Neural progenitor cell (in vitro differentiated cells): ENCODE data around the gene SLC39A10. TPM values are rescaled to one million over a fixed set of nuclear protein-coding genes. Genes with fewer than 3 reads are reported as not detected.

Experiments used
- DNase-seq: peaks from one replicate; pipeline ENCODE4 v3.0.0-alpha.2; 2016; ENCODE audit warnings: low spot score
- H2AFZ ChIP-seq: fragments of 200-600 bp; sonication (generic); replicated peaks from 2 replicates; pipeline ENCODE4 v1.6.1; 2016; ENCODE audit warnings: antibody characterized with exemption
- H3F3A ChIP-seq: fragments of 200-600 bp; sonication (generic); 2 replicates; pipeline ENCODE4 v1.6.1; 2016; ENCODE audit warnings: antibody characterized with exemption, low read depth
- H3K27ac ChIP-seq: fragments of 200-600 bp; sonication (generic); 2 replicates; pipeline ENCODE4 v1.5.1; 2016; ENCODE audit warnings: mild to moderate bottlenecking
- H3K27me3 ChIP-seq: fragments of 200-600 bp; sonication (generic); 2 replicates; pipeline ENCODE4 v1.6.1; 2016; ENCODE audit warnings: mild to moderate bottlenecking, moderate library complexity
- H3K36me3 ChIP-seq: fragments of 200-600 bp; sonication (generic); 2 replicates; pipeline ENCODE4 v1.5.1; 2016
- H3K4me1 ChIP-seq: fragments of 200-600 bp; sonication (generic); 2 replicates; pipeline ENCODE4 v1.6.1; 2016; ENCODE audit warnings: mixed run types
- H3K4me2 ChIP-seq: fragments of 200-600 bp; sonication (generic); 2 replicates; pipeline ENCODE4 v1.6.1; 2016
- H3K4me3 ChIP-seq: fragments of 200-600 bp; sonication (generic); 2 replicates; pipeline ENCODE4 v1.5.1; 2016
- H3K79me2 ChIP-seq: fragments of 200-600 bp; sonication (generic); 2 replicates; pipeline ENCODE4 v1.6.1; 2016; ENCODE audit warnings: low read depth
- H3K9ac ChIP-seq: fragments of 200-600 bp; sonication (generic); 2 replicates; pipeline ENCODE4 v1.6.1; 2016
- H3K9me3 ChIP-seq: fragments of 200-600 bp; sonication (generic); 2 replicates; pipeline ENCODE4 v1.5.1; 2016; ENCODE audit warnings: low read depth
- H4K20me1 ChIP-seq: fragments of 200-600 bp; sonication (generic); 2 replicates; pipeline ENCODE4 v1.6.1; 2016; ENCODE audit warnings: low read depth
- H3K27ac Mint-ChIP-seq: 3 replicates; pipeline ENCODE4 v1.8.0; 2021; ENCODE audit warnings: mixed read lengths
- H3K27me3 Mint-ChIP-seq: 2 replicates; pipeline ENCODE4 v1.8.0; 2022; ENCODE audit warnings: low read depth, mild to moderate bottlenecking, inconsistent platforms, moderate library complexity, mixed read lengths; ENCODE audit not compliant: insufficient read depth
- H3K36me3 Mint-ChIP-seq: 3 replicates; pipeline ENCODE4 v1.8.0; 2021; ENCODE audit warnings: mixed read lengths
- H3K4me1 Mint-ChIP-seq: 3 replicates; pipeline ENCODE4 v1.8.0; 2021; ENCODE audit warnings: mixed read lengths
- H3K4me3 Mint-ChIP-seq: 3 replicates; pipeline ENCODE4 v1.8.0; 2021; ENCODE audit warnings: mild to moderate bottlenecking, moderate library complexity, mixed read lengths
- H3K9me3 Mint-ChIP-seq: 3 replicates; pipeline ENCODE4 v1.8.0; 2020; ENCODE audit warnings: mixed read lengths
- CTCF ChIP-seq: fragments of 200-600 bp; sonication (generic); IDR thresholded peaks from 2 replicates; pipeline ENCODE4 v1.5.1; 2017; ENCODE audit warnings: antibody characterized with exemption, mild to moderate bottlenecking
- EZH2 ChIP-seq: fragments of 200-600 bp; sonication (generic); IDR thresholded peaks from 2 replicates; pipeline ENCODE4 v1.6.1; 2017; ENCODE audit warnings: antibody characterized with exemption, mild to moderate bottlenecking, moderate library complexity
- EZH2phosphoT487 ChIP-seq: fragments of 200-600 bp; sonication (generic); IDR thresholded peaks from 2 replicates; pipeline ENCODE4 v1.6.1; 2017; ENCODE audit warnings: antibody characterized with exemption
- total RNA-seq: library from RNA; depleted of rRNA; stranded (reverse); fragments of >200 nt; gene quantifications from 2 replicates; pipeline ENCODE4 v1.2.3, GENCODE V29; 2015; ENCODE audit warnings: low replicate concordance

SLC39A10 gene
- total RNA-seq, 1 donor from 2014 or later: 253 TPM

- DNase-seq: no peak
- Histone ChIP-seq H3K27ac (no peak overlapping the region), H3F3A (no peaks in the 10 kb centered on the region), H3K4me3 (no peak overlapping the region), H3K9me3 (no peaks in the 10 kb centered on the region), H2AFZ (no peak overlapping the region), H4K20me1 (no peaks in the 10 kb centered on the region), H3K79me2 (no peaks in the 10 kb centered on the region), H3K4me1 (peaks cover 5% of the 10 kb centered on the region), H3K27me3 (no peaks in the 10 kb centered on the region), H3K9ac (no peak overlapping the region), H3K36me3 (no peaks in the 10 kb centered on the region), H3K4me2 (no peak overlapping the region)
- H3K9me3 Mint-ChIP-seq: no peaks in the 10 kb centered on the region
- no peaks in the 10 kb centered on the region for H3K4me1 Mint-ChIP-seq
- no peaks in the 10 kb centered on the region for H3K27me3 Mint-ChIP-seq
- H3K27ac Mint-ChIP-seq: no peak overlapping the region
- H3K4me3 Mint-ChIP-seq: no peak overlapping the region
- H3K36me3 Mint-ChIP-seq: no peaks in the 10 kb centered on the region
- no peak for TF ChIP-seq EZH2
- no peak for TF ChIP-seq CTCF
- TF ChIP-seq EZH2phosphoT487: no peak
These were observed 8.2 kb upstream of the SLC39A10 start for GRCh38 chr2:195648787-195649186.

GRCh38 chr2:195649629-195650190 lies 7.3 kb upstream of the SLC39A10 start:
- Mint-ChIP-seq H3K4me1 (no peaks in the 10 kb centered on the region), H3K27ac (no peak overlapping the region), H3K27me3 (no peaks in the 10 kb centered on the region), H3K9me3 (no peaks in the 10 kb centered on the region), H3K4me3 (no peak overlapping the region), H3K36me3 (no peaks in the 10 kb centered on the region)
- Histone ChIP-seq H3F3A (no peaks in the 10 kb centered on the region), H3K36me3 (no peaks in the 10 kb centered on the region), H2AFZ (no peak overlapping the region), H3K9me3 (no peaks in the 10 kb centered on the region), H3K9ac (no peak overlapping the region), H3K27ac (no peak overlapping the region), H3K27me3 (no peaks in the 10 kb centered on the region), H3K4me1 (peaks cover 5% of the 10 kb centered on the region), H3K79me2 (no peaks in the 10 kb centered on the region), H3K4me2 (no peak overlapping the region), H4K20me1 (no peaks in the 10 kb centered on the region), H3K4me3 (no peak overlapping the region)
- no peak for DNase-seq
- no peak for TF ChIP-seq CTCF
- TF ChIP-seq EZH2: no peak
- TF ChIP-seq EZH2phosphoT487: no peak

- no peak for DNase-seq
- H3K36me3 ChIP-seq: no peaks in the 10 kb centered on the region
- TF ChIP-seq EZH2 (no peak), EZH2phosphoT487 (no peak), CTCF (no peak)
- Mint-ChIP-seq H3K36me3 (no peaks in the 10 kb centered on the region), H3K4me3 (no peak overlapping the region), H3K27ac (no peak overlapping the region), H3K27me3 (no peaks in the 10 kb centered on the region), H3K9me3 (no peaks in the 10 kb centered on the region), H3K4me1 (peaks cover 1% of the 10 kb centered on the region)
- no peaks in the 10 kb centered on the region for H3K27me3 ChIP-seq
- no peak overlapping the region for H3K27ac ChIP-seq
- no peak overlapping the region for H3K9ac ChIP-seq
- H3K4me3 ChIP-seq: no peak overlapping the region
- no peaks in the 10 kb centered on the region for H3F3A ChIP-seq
- H3K79me2 ChIP-seq: no peaks in the 10 kb centered on the region
- no peak overlapping the region for H3K4me2 ChIP-seq
- H3K9me3 ChIP-seq: no peaks in the 10 kb centered on the region
- H3K4me1 ChIP-seq: peaks cover 5% of the 10 kb centered on the region
- no peak overlapping the region for H2AFZ ChIP-seq
- H4K20me1 ChIP-seq: no peaks in the 10 kb centered on the region
These were observed 6.0 kb upstream of the SLC39A10 start for GRCh38 chr2:195651046-195651445.
